Ammon's horn (tissue), 1 donor: ENCODE data around the gene CCDC78.

Experiments
- DNase-seq: peaks from one replicate; pipeline ENCODE4 v3.0.0-alpha.2; 2016; ENCODE audit warnings: low spot score

CCDC78 gene

GRCh38 chr16:709566-710499 lies 16.4 kb downstream of the CCDC78 start:
- peak; percentile 96 for DNase-seq

GRCh38 chr16:708959-709358 lies 17.3 kb downstream of the CCDC78 start:
- no peak for DNase-seq

DNA sequence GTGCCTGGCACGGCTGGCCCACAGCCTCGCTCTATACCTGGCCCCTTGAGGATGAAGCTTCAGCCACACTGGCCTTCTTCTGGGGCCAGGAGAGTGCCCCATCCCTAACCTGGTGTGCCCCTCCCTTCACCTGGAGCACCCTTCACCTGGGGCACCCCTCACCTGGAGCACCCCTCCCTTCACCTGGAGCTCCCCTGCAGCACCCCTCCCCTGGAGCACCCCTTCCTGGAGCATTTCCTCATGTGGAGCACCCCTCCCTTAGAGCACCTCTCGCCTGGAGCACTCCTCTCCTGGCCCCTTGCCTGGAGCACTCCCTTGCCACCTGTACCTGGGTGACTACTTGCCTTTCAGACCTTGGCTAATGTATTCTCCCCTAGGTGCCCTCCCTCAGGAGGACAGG lies 18.2 kb downstream of the CCDC78 start:
- DNase-seq: no peak

DNA sequence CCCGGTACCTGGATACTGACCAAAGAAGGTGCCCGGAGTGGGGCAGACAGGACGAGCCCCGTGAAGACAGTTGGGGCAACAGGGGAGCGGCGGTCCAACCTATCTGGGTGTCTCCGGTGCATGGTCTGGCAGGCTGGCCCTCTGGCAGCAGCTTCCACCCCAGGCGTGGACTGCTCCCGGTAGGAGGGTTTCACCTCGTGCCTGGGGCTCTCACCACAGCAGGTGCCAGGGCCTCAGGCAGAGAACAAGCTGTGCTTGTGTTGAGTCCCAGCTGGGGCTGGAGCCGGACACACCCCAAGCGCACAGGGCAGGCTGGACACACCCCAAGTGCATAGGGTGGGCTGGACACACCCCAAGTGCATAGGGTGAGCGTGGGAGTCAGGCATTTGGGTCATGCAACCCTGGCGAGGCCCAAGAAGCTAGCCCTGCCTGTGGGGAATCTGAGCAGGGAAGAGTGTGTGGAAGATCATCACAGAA lies 19.1 kb downstream of the CCDC78 start:
- DNase-seq: no peak

DNA sequence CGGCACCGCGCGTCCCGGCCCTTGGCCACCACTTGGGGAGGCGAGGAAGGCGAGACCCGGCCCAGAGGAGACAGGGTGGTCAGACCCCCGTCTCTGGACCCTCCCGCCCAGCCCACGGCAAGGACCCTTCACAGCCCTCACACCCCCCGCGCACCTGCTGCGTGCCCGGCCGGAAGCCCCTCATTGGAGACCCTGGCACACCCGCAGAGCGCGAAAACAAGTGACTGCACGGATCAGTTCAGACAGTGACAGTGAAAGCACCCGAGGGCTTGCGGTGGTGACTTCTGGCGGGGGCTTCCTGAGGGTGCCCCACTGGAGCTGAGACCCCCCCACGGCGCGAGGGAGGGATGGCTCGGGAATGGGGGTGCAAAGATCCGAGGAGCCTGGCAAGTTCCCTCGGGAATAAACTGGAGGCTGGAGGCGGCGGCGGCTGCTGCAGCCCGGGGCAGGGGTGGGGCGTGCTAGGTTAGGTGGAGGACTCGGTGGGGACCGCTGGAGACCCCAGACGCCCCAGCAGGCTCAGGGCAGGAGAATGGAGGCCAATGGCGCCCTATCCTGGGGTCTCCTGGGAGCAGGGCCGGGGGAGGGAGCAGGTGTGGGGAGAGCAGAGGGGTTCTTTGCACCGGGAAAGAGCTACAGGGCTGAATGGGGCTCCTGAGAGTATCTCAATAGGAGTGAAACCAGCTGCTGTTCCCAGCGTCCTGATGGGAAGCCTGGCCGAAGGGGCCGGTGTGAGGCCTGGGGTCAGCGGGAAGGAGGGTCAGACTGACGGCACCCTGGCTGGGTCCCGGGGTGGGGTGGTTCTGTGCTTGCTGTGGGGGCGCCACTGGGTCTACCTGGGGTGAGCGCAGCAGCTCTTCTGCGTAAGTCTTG lies 19.8 kb downstream of the CCDC78 start:
- DNase-seq: no peak

DNA sequence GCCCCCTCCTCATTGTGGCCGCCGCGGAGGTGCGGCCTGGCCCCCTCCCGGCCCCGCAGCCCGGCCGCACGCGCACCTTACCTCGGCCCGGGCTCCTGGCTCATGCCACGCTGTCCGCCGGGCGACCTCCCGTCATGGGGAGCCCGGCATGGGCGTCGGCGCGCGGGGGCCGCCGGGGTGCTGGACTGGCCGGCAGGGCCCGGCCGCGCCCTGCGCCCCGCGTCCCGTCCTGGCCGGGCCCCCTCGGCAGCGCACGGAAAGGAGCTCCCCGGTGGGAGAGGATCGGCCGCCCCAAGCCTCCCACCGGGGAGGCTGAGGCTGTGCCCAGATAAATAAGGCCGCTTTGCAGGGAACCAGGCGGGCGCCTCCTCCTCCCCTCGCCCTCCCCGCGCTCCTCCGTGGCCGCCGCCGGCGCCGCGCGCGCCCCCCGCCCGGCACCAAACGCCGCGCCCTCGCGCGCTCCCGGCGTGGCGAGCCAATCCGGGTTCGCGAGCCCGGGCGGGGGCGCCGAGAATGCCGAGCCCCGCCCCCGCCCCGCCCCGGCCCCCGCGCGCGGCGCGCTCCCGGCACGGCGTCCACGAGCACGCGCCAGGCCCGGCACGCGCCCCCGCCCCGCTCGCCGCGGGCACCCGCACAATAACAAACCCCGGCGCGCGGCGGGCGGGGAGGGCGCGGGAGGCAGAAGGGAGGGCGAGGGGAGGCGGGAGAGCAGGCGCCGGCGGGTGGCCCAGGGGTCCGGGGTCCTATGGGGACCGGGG lies 20.6 kb downstream of the CCDC78 start, which contains the start of gene FBXL16:
Gene FBXL16 (minus strand): TSS at position 371 of the 758 bp plus-strand sequence. CDS start 8,396 bp downstream, outside the sequence.
- DNase-seq: peak; percentile 66

GRCh38 chr16:704552-705380 lies 21.5 kb downstream of the CCDC78 start:
- no peak for DNase-seq

DNA sequence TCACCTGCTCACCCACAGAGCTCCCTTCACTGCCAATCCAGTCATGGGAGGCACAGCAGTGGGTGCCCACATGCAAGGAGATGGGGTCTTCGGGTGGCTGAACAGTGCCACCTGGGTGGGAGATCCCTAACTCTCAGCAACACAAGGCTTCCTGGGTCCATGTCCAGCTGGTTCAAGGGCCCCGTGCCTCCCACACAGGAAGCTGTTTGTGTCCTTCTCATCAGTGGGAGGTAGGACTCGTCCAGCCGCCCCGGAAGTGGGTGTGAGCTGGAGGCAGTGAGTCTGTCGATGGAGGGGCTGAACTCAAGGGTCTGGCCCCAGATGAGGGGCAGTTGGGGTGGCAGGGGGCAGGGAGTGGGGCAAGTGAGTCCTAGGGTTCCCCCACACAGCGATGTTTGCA lies 22.2 kb downstream of the CCDC78 start:
- no peak for DNase-seq

DNA sequence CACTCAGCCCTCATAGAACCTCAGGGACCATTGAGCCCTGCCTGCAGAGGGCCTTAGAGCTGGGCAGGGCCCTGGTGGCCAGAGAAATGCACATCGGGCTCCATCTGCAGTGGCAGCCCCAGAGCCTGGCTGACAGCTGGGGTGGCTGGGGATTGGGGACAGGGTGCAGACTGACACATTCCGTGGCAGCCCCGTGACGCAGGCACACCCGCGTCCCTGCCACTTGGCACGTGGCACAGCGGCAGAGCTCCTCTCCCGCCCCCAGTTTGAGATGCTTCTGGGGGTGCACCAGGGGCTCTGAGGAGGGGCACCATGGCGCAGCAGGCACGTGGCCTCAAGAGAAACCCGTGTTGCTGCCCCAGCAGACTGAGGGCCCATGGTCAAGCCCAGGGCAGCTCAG lies 22.8 kb downstream of the CCDC78 start:
- DNase-seq: no peak

DNA sequence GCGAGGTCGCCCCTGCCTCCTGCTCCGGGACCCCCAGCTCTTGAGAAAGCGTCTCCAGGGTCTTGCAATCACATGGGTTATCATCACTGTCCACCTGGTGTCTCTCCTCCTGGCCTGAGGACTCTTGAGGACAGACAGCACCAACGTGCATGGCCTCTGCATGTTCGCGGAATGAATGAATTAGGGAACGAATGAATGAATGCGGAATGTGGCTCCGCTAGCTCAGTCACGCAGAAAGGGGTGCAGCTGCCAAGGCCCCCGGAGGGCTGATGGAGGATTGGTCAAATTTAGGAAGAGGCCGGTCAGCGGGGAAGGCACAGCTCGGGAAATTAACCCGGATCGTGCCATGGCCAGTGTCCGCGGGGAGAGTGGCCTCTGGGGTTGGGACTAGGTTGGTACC lies 23.9 kb downstream of the CCDC78 start:
- DNase-seq: no peak

GRCh38 chr16:700684-701584 lies 25.3 kb downstream of the CCDC78 start:
- no peak for DNase-seq

DNA sequence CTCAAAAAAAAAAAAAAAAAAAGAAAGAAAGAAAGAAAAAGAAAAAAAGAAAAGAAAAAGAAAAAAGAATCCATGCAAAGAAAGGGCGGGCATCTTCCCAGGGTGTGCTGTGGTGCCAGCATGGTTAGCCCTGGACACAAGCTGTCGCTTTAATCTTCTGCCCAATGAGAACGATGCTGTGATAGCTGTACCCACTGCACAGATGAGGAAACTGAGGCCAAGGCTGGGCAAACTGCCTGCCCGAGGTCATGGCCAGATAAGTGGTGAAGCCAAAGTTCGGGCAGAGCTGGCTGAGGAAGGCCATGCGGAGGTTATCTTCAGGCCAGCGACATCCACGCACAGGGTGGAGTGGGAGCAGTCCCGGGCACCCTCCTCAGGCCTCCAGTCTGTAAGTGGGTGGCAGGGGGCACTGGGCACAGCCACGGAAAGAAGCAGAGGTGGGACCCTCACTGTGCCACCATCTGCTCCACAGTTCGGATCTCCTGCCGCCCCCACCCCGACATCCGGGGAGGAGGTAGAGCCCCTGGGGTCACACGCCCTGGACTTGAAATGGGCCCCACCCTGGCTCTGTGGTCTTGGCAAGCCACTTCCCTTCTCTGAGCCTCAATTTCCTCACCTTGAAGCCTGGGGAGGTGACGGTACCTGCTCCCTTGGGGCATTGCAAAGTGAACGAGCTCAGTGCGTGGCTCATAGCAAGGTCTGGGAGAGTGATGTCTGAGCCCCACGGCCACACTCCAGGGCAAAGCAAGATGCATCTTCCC lies 27.2 kb downstream of the CCDC78 start:
- DNase-seq: no peak

DNA sequence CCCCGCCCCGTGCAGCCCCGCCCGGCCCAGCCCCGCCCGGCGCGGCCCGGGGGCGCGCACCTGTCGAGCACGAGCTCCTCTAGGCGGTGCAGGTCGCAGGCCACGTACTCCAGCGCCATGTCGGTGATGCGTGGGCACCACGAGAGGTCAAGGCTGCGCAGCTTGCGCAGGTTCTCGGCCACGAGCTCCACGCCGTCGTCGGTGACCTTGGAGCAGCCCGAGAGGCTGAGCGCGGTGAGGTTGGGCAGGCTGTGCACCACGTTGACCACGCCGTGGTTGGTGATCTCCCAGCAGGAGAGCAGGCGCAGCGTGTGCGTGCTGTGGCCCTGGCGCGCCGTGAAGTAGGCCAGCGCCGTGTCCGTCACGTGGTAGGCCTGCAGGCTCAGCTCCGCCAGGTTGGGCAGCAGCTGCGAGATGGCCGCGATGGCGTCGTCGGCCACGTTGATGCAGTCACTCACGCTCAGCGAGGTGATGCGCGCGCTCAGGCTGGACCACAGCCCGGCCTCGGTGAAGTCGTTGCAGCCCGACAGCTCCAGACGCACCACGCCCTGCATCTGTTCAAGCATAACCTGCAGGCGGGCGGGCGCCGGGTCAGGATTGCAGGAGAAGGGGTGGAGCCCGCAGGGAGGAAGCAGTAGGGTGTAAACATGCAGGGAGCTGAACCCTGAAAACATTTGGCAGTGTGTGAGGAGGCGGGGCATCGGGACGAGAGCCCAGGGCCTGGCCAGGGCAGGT lies 30.7 kb downstream of the CCDC78 start:
- DNase-seq: no peak

DNA sequence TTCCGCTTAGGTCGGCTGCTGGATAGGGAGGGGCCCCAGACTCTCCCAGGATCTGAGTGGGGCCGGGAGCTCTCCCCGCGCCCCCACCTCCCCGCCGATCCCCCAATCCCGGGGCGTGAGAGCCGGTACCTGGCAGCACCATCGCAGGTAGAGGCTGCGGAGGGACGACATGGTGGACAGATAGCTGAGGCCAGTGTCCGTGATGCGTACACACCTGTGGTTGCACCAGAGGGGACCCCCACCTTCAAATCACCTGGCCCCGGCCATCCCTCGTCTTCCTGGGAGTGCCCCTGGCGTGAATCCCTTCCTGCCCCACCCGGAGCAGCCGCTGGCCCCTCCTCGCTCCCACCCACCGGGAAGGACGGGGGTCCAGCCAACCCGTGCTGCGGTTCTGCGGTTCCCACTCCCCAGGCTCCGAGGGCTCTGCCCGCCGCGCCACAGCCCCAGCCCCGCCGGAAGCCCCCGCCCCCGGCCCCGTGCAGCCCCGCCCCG lies 31.3 kb downstream of the CCDC78 start:
- no peak for DNase-seq

DNA sequence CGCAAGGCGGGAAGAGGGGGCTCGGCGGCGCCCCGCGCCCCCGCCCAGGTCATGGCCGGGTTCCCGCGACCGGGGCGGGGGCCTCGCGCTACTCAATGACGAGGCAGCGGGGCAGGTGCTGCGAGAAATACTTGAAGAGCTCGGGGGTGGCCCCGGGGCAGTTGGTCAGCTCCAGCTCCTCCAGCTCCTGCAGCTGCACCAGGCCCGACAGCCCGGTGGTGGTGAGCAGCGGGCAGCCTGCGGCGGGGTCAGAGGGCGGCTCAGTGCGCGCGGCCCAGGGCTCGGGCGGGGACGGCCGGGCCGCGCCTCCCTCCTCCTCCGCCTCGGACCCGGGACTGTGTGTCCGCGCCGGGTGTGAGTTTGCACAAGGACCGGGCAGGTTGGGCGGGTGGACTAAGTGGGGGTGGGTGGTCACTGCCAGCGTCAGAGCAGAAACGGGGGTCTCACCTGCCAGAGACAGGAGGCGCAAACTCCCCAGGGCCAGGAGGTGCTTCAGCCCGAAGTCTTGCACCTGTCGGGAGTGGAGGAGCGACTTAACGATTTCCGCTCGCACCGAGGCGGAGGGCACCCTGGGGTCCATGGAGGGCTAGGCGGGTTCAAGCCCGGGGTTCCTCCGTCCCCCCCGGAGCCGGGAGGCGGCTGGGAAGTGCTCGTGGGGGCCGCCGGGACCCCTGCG lies 31.9 kb downstream of the CCDC78 start:
- no peak for DNase-seq

DNA sequence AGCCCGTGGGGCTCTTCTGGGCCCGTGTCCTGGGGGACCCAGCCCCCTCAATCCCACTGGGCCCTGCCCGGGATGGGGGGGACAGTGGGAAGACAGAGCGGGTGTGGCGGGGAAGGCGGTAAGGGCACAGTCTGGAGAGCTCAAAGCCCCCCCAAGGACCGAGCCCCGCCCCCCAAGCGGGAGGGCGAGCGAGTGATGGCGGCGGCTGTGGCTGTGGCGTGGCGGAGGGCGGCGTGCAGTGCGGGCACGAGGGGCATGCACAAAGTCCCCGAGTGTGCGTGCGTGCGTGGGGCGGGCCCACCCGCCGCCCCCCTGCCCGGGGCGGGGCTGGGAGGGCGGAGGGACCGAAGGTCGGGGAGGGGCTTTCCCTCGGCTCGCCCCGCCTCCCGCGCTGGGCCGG lies 32.5 kb downstream of the CCDC78 start:
- DNase-seq: no peak

- no peak for DNase-seq
These were observed 32.9 kb downstream of the CCDC78 start for GRCh38 chr16:693364-693763.
